GM12874 (cell line): ENCODE data around the gene CTRB1.

Source experiments
- CTCF ChIP-seq: IDR thresholded peaks from 2 replicates; pipeline ENCODE4 v1.5.1; 2011; ENCODE audit warnings: low read depth, mild to moderate bottlenecking, control low read depth, low read length, moderate library complexity; ENCODE audit not compliant: insufficient read depth

The CTRB1 gene

GRCh38 chr16:75196836-75197235, 22.0 kb upstream of the CTRB1 start:
- TF ChIP-seq CTCF, result no peak

GRCh38 chr16:75197522-75198134, 21.2 kb upstream of the CTRB1 start:
- no peak for TF ChIP-seq CTCF

DNA sequence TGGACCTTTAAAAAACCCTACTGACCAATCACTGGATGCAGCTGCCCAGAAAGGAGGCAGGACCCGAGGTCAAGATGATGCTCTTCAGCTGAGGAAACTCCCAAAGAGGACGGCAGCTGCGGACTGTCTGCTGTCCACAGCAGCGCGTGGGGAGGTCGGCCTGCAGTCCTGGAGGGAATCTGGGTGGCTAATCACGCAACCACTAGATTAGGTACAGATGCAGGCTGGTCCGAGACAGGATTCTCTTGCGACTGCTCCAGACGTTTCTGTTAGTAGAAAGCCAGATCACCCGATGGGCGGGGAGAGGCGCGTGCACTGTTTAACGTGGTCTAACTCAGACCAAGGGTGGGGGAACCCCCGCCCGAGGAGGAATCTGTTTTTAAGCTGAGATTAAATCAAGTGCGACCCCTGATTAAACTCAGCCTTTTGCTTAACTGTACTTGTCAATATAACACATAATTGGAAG, 20.6 kb upstream of the CTRB1 start:
- TF ChIP-seq CTCF, result no peak

GRCh38 chr16:75202069-75202590, 16.7 kb upstream of the CTRB1 start:
- TF ChIP-seq CTCF, result no peak

DNA sequence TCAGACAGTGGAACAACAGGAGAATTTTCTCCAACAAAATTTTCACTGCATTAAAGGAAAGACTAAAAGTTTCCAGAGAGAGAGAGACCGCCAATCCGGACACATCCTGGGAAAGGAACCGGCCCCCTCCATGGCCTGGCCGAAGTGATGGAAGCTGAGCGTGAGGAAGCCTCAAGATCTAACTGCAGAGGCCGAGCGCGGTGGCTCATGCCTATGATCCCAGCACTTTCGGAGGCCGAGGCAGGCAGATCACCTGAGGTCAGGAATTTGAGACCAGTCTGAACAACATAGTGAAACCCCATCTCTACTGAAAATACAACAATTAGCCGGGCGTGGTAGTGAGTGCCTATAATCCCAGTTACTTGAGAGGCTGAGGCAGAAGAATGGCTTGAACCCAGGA, 15.7 kb upstream of the CTRB1 start:
- no peak for TF ChIP-seq CTCF

GRCh38 chr16:75203667-75204409, 14.9 kb upstream of the CTRB1 start:
- no peak for TF ChIP-seq CTCF

GRCh38 chr16:75204410-75204758, 14.4 kb upstream of the CTRB1 start:
- TF ChIP-seq CTCF, result no peak
